SK-N-SH treated with all-trans-retinoic acid at 6 μM for 48 hours (cell line): ENCODE results near the gene HMOX1.

Source experiments
- ATAC-seq: fragments of 200-7000 bp; cut with Tn5 transposase; 3 replicates; pipeline ENCODE4 v1.9.1; 2020; ENCODE audit warnings: mild to moderate bottlenecking, moderate library complexity
- ARNTL ChIP-seq: fragments of 450-650 bp; formaldehyde crosslinking; IDR thresholded peaks from 2 replicates; pipeline ENCODE4 v1.5.0; 2020; ENCODE audit warnings: low read depth, mild to moderate bottlenecking, moderate library complexity, borderline replicate concordance
- BACH2 ChIP-seq: fragments of 250-450 bp; sonication (Bioruptor Pico); IDR thresholded peaks from 2 replicates; pipeline ENCODE4 v1.9.0; 2021; ENCODE audit warnings: mild to moderate bottlenecking, borderline replicate concordance
- CSDC2 ChIP-seq: fragments of 250-450 bp; sonication (Bioruptor Pico); IDR thresholded peaks from 2 replicates; pipeline ENCODE4 v1.5.0; 2020; ENCODE audit warnings: mild to moderate bottlenecking, moderate library complexity
- CSRNP3 ChIP-seq: fragments of 250-450 bp; sonication (Bioruptor Pico); IDR thresholded peaks from 2 replicates; pipeline ENCODE4 v1.5.1; 2021; ENCODE audit warnings: mild to moderate bottlenecking, moderate library complexity
- ESRRG ChIP-seq: fragments of 250-450 bp; sonication (Bioruptor Pico); IDR thresholded peaks from 2 replicates; pipeline ENCODE4 v1.6.1; 2021; ENCODE audit warnings: mild to moderate bottlenecking
- GLIS3 ChIP-seq: fragments of 250-450 bp; sonication (Bioruptor Pico); IDR thresholded peaks from 2 replicates; pipeline ENCODE4 v1.5.0; 2020; ENCODE audit warnings: mild to moderate bottlenecking, moderate library complexity
- ISL1 ChIP-seq: fragments of 250-450 bp; sonication (Bioruptor Pico); IDR thresholded peaks from 2 replicates; pipeline ENCODE4 v2.1.2; 2022; ENCODE audit warnings: mild to moderate bottlenecking, moderate library complexity
- OSR1 ChIP-seq: fragments of 250-450 bp; sonication (Bioruptor Pico); IDR thresholded peaks from 2 replicates; pipeline ENCODE4 v1.8.0; 2022; ENCODE audit warnings: moderate library complexity, mild to moderate bottlenecking, inconsistent platforms
- PATZ1 ChIP-seq: fragments of 250-450 bp; sonication (Bioruptor Pico); IDR thresholded peaks from 2 replicates; pipeline ENCODE4 v1.8.0; 2020; ENCODE audit warnings: mild to moderate bottlenecking, moderate library complexity, borderline replicate concordance
- POU6F1 ChIP-seq: fragments of 250-450 bp; sonication (Bioruptor Pico); IDR thresholded peaks from 2 replicates; pipeline ENCODE4 v1.8.0; 2021; ENCODE audit warnings: low read depth, mild to moderate bottlenecking, moderate library complexity, borderline replicate concordance
- PPARA ChIP-seq: fragments of 250-450 bp; sonication (Bioruptor Pico); IDR thresholded peaks from 2 replicates; pipeline ENCODE4 v1.5.0; 2020; ENCODE audit warnings: mild to moderate bottlenecking, borderline replicate concordance
- RARB ChIP-seq: fragments of 250-450 bp; sonication (Bioruptor Pico); IDR thresholded peaks from 2 replicates; pipeline ENCODE4 v1.8.0; 2021; ENCODE audit warnings: mild to moderate bottlenecking, moderate library complexity
- SNAI2 ChIP-seq: fragments of 250-450 bp; sonication (Bioruptor Pico); IDR thresholded peaks from 2 replicates; pipeline ENCODE4 v1.5.0; 2020; ENCODE audit warnings: mild to moderate bottlenecking, moderate library complexity
- TCF4 ChIP-seq: fragments of 250-450 bp; sonication (Bioruptor Pico); IDR thresholded peaks from 2 replicates; pipeline ENCODE4 v1.8.0; 2021; ENCODE audit warnings: mild to moderate bottlenecking, moderate library complexity, borderline replicate concordance
- TOX ChIP-seq: fragments of 250-450 bp; sonication (Bioruptor Pico); IDR thresholded peaks from 2 replicates; pipeline ENCODE4 v1.8.0; 2021; ENCODE audit warnings: mild to moderate bottlenecking, moderate library complexity, borderline replicate concordance
- TSHZ2 ChIP-seq: fragments of 250-450 bp; sonication (Bioruptor Pico); IDR thresholded peaks from 2 replicates; pipeline ENCODE4 v1.5.0; 2020; ENCODE audit warnings: mild to moderate bottlenecking, moderate library complexity
- ZC3H10 ChIP-seq: fragments of 250-450 bp; sonication (Bioruptor Pico); IDR thresholded peaks from 2 replicates; pipeline ENCODE4 v1.5.1; 2021; ENCODE audit warnings: mild to moderate bottlenecking, moderate library complexity
- ZFP3 ChIP-seq: fragments of 250-450 bp; sonication (Bioruptor Pico); IDR thresholded peaks from 2 replicates; pipeline ENCODE4 v1.5.0; 2020; ENCODE audit warnings: mild to moderate bottlenecking, moderate library complexity
- ZFP30 ChIP-seq: fragments of 450-650 bp; formaldehyde crosslinking; IDR thresholded peaks from 2 replicates; pipeline ENCODE4 v1.5.0; 2022; ENCODE audit warnings: mild to moderate bottlenecking, moderate library complexity
- ZNF565 ChIP-seq: fragments of 450-650 bp; formaldehyde crosslinking; conservative IDR thresholded peaks from 2 replicates; pipeline ENCODE4 v1.5.0; 2020; ENCODE audit warnings: low read depth, mild to moderate bottlenecking, moderate library complexity
- ZNF70 ChIP-seq: fragments of 450-650 bp; formaldehyde crosslinking; IDR thresholded peaks from 2 replicates; pipeline ENCODE4 v1.5.0; 2020; ENCODE audit warnings: mild to moderate bottlenecking, moderate library complexity
- ZNF8 ChIP-seq: fragments of 450-650 bp; formaldehyde crosslinking; IDR thresholded peaks from 2 replicates; pipeline ENCODE4 v1.5.0; 2020; ENCODE audit warnings: mild to moderate bottlenecking, moderate library complexity

The HMOX1 gene

GRCh38 chr22:35439365-35439717 lies 58.4 kb downstream of the HMOX1 start:
- TF ChIP-seq GLIS3 (CRISPR knock-in tag) (no peak), ZNF565 (CRISPR knock-in tag) (no peak), TSHZ2 (CRISPR knock-in tag) (no peak), CSRNP3 (CRISPR knock-in tag) (no peak), ESRRG (CRISPR knock-in tag) (no peak), POU6F1 (CRISPR knock-in tag) (no peak), ZFP30 (CRISPR knock-in tag) (no peak), RARB (CRISPR knock-in tag) (no peak), ZC3H10 (no peak), ZNF8 (CRISPR knock-in tag) (no peak), TOX (CRISPR knock-in tag) (no peak)
- no peak for ATAC-seq

GRCh38 chr22:35440129-35440528 lies 59.2 kb downstream of the HMOX1 start:
- no peak for ATAC-seq
- no peak for TF ChIP-seq ZNF565 (CRISPR knock-in tag)
- TF ChIP-seq TCF4, result no peak
- no peak for TF ChIP-seq OSR1 (CRISPR knock-in tag)
- TF ChIP-seq PPARA (CRISPR knock-in tag), result no peak
- no peak for TF ChIP-seq GLIS3 (CRISPR knock-in tag)
- TF ChIP-seq ARNTL (CRISPR knock-in tag), result no peak
- no peak for TF ChIP-seq BACH2
- TF ChIP-seq PATZ1 (CRISPR knock-in tag), result no peak

GRCh38 chr22:35441489-35442100 lies 60.7 kb downstream of the HMOX1 start:
- no peak for ATAC-seq
- TF ChIP-seq POU6F1 (CRISPR knock-in tag), result no peak
- no peak for TF ChIP-seq ZNF8 (CRISPR knock-in tag)
- no peak for TF ChIP-seq ZFP3 (CRISPR knock-in tag)
- TF ChIP-seq TCF4, result no peak
- no peak for TF ChIP-seq ISL1 (CRISPR knock-in tag)
- no peak for TF ChIP-seq GLIS3 (CRISPR knock-in tag)
- TF ChIP-seq ZC3H10, result no peak
- TF ChIP-seq ARNTL (CRISPR knock-in tag), result no peak
- TF ChIP-seq BACH2, result no peak
- no peak for TF ChIP-seq OSR1 (CRISPR knock-in tag)
- TF ChIP-seq TSHZ2 (CRISPR knock-in tag), result no peak
- no peak for TF ChIP-seq TOX (CRISPR knock-in tag)
- TF ChIP-seq SNAI2 (CRISPR knock-in tag), result no peak
- TF ChIP-seq CSDC2 (CRISPR knock-in tag), result no peak
- no peak for TF ChIP-seq PATZ1 (CRISPR knock-in tag)
- no peak for TF ChIP-seq ZNF70
- no peak for TF ChIP-seq ESRRG (CRISPR knock-in tag)
- no peak for TF ChIP-seq PPARA (CRISPR knock-in tag)
- TF ChIP-seq, all 23 proteins: peak for 0
